Keratinocyte (primary cell): Measurements from ENCODE around the gene RGS21. TPM values are rescaled to one million over a fixed set of nuclear protein-coding genes. Genes with fewer than 3 reads are reported as not detected.

Experiments used
- DNase-seq: peaks from one replicate; pipeline ENCODE4 v3.0.0-alpha.2; 2011; ENCODE audit warnings: low read depth, missing footprints, low spot score
- FAIRE-seq: peaks from 2 replicates; lab custom pipeline; 2011; peaks lifted over from hg19 to GRCh38; lab: Jason Lieb, UNC
- H2AFZ ChIP-seq: 2 replicates; pipeline ENCODE4 v1.6.0; 2012; ENCODE audit warnings: low read length, control low read depth, inconsistent platforms; ENCODE audit not compliant: control insufficient read depth
- H3K27ac ChIP-seq: 2 replicates; pipeline ENCODE4 v1.5.1; 2011; ENCODE audit warnings: low read length; ENCODE audit not compliant: control insufficient read depth, insufficient read depth
- H3K27me3 ChIP-seq: 3 replicates; pipeline ENCODE4 v1.6.0; 2011; ENCODE audit warnings: low read length; ENCODE audit not compliant: control insufficient read depth, insufficient read depth; ENCODE audit errors: extremely low read depth
- H3K36me3 ChIP-seq, 2 experiments: 2 replicates in 1 of 2; 3 replicates in 1 of 2; pipeline ENCODE4 v1.5.1; 2011; ENCODE audit warnings: low read length in 2 of 2, mild to moderate bottlenecking in 1 of 2; ENCODE audit not compliant: control insufficient read depth in 2 of 2, insufficient read depth in 2 of 2; ENCODE audit errors: extremely low read depth in 1 of 2
- H3K4me1 ChIP-seq: 3 replicates; pipeline ENCODE4 v1.5.1; 2011; ENCODE audit warnings: low read length; ENCODE audit not compliant: control insufficient read depth, insufficient read depth; ENCODE audit errors: extremely low read depth
- H3K4me2 ChIP-seq: 3 replicates; pipeline ENCODE4 v1.6.0; 2011; ENCODE audit warnings: low read depth, low read length; ENCODE audit not compliant: control insufficient read depth, insufficient read depth; ENCODE audit errors: extremely low read depth
- H3K4me3 ChIP-seq, 3 experiments: fragments of 200-600 bp in 1 of 3; sonication (generic) in 1 of 3; 2 replicates in 2 of 3; 3 replicates in 1 of 3; pipeline ENCODE4 v1.5.1; 2011 to 2016; ENCODE audit warnings: low read length in 3 of 3, mild to moderate bottlenecking in 3 of 3, control low read depth in 2 of 3, inconsistent platforms in 1 of 3, low read depth in 1 of 3, mixed read lengths in 1 of 3, mixed run types in 1 of 3, moderate library complexity in 1 of 3; ENCODE audit not compliant: control insufficient read depth in 2 of 3, insufficient read depth in 2 of 3; ENCODE audit errors: extremely low read depth in 1 of 3
- H3K79me2 ChIP-seq: 2 replicates; pipeline ENCODE4 v1.6.0; 2012; ENCODE audit warnings: low read length; ENCODE audit not compliant: control insufficient read depth, insufficient read depth
- H3K9ac ChIP-seq: 3 replicates; pipeline ENCODE4 v1.6.0; 2011; ENCODE audit warnings: low read length; ENCODE audit not compliant: control insufficient read depth, insufficient read depth; ENCODE audit errors: extremely low read depth
- H3K9me1 ChIP-seq: 3 replicates; pipeline ENCODE4 v1.6.0; 2011; ENCODE audit warnings: low read length; ENCODE audit not compliant: control insufficient read depth, insufficient read depth; ENCODE audit errors: extremely low read depth
- H3K9me3 ChIP-seq: 2 replicates; pipeline ENCODE4 v1.5.1; 2012; ENCODE audit warnings: low read depth, low read length; ENCODE audit not compliant: control insufficient read depth
- H4K20me1 ChIP-seq: 3 replicates; pipeline ENCODE4 v1.6.0; 2011; ENCODE audit warnings: low read length; ENCODE audit not compliant: control insufficient read depth, insufficient read depth; ENCODE audit errors: extremely low read depth
- CTCF ChIP-seq, 3 experiments: IDR thresholded peaks in 1 of 3; conservative IDR thresholded peaks in 1 of 3; optimal IDR thresholded peaks in 1 of 3; 2 replicates in 2 of 3; 3 replicates in 1 of 3; pipeline versions ENCODE3 to v1.5.1; 2011; ENCODE audit warnings: low read length in 3 of 3, mild to moderate bottlenecking in 3 of 3, moderate library complexity in 2 of 3, control low read depth in 1 of 3, inconsistent platforms in 1 of 3; ENCODE audit not compliant: insufficient read depth in 2 of 3; ENCODE audit errors: extremely low read depth in 1 of 3
- EZH2 ChIP-seq: IDR thresholded peaks from one replicate; pipeline ENCODE4 v1.6.1; 2012; ENCODE audit warnings: inconsistent platforms, mild to moderate bottlenecking, low read length, moderate library complexity
- dilution Hi-C: fragments of 300-500 bp; cut with MboI; formaldehyde crosslinking; loops from one replicate; pipeline ENCODE4 v1.7.0; 2020; ENCODE audit warnings: low sequenced_read_pairs; ENCODE audit not compliant: extremely low pct_ligation_motif_present
- polyA plus RNA-seq, 5 experiments: library from polyadenylated mRNA; depleted of rRNA in 3 of 5; stranded (reverse) in 3 of 5; stranded (forward) in 1 of 5; unstranded in 1 of 5; fragments of >200 nt; gene quantifications; 1 replicate in 1 of 5; 2 replicates in 3 of 5; 3 replicates in 1 of 5; pipeline versions ENCODE4 v1.2.1 to v1.2.3, GENCODE V29; 2011 to 2012; ENCODE audit warnings: missing spikeins in 2 of 5, low read depth in 1 of 5, low replicate concordance in 1 of 5

RGS21 gene
- polyA plus RNA-seq, 1 donor (not counting 4 experiments of a cell fraction or from before 2014, with no cell fraction given), result not detected

GRCh38 chr1:192270398-192270797 lies 46.4 kb upstream of the RGS21 start:
- FAIRE-seq, result no peak

DNA sequence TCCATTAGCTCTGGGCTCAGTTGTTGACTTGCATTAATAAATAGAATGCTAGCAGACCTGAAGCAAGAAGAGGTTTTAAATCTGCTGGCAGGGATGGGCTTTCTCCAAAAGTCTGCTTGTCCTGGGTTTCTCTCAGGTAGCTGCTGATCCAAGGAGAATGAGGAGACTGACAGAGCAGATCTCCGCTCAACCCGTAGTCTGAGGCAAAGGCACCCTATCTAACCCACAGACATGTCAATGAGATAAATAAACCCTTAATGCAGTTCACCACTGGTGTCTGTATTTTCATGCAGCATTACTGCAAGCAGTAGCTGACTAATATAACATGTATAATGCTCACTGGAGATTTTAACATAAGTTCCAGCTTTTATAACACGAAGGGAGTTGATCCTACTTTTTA lies 44.1 kb upstream of the RGS21 start:
- H3K9ac ChIP-seq, result no peak overlapping the region
- no peak overlapping the region for H3K4me3 ChIP-seq
- TF ChIP-seq EZH2 (no peak), CTCF (optimal IDR thresholded peaks at IDR 0.05 in 1 of 3, IDR thresholded peaks at IDR 0.05 in 1 of 3, conservative IDR thresholded peaks at IDR 0.05 in 1 of 3; ENCODE audit: extremely low read depth in 1 of 3, insufficient read depth in 2 of 3, low read length in 3 of 3) (no peak)
- H3K36me3 ChIP-seq, result no peaks in the 10 kb centered on the region
- dilution Hi-C loops, result no loop called here
- no peak overlapping the region for H2AFZ ChIP-seq
- H3K27me3 ChIP-seq, result no peaks in the 10 kb centered on the region
- H3K9me1 ChIP-seq, result no peaks in the 10 kb centered on the region
- no peak overlapping the region for H3K4me2 ChIP-seq
- H4K20me1 ChIP-seq, result no peaks in the 10 kb centered on the region
- H3K4me1 ChIP-seq, result no peaks in the 10 kb centered on the region
- H3K27ac ChIP-seq, result no peak overlapping the region
- H3K9me3 ChIP-seq, result no peaks in the 10 kb centered on the region
- H3K79me2 ChIP-seq, result no peaks in the 10 kb centered on the region
- FAIRE-seq (no peak), DNase-seq (no peak)

More at GRCh38 chr1:192270398-192270797, 46.4 kb upstream of the RGS21 start:
- Histone ChIP-seq H3K4me2 (no peak overlapping the region), H3K4me3 (no peak overlapping the region), H3K27ac (no peak overlapping the region), H4K20me1 (no peaks in the 10 kb centered on the region), H3K9ac (no peak overlapping the region), H2AFZ (no peak overlapping the region), H3K79me2 (no peaks in the 10 kb centered on the region), H3K9me3 (no peaks in the 10 kb centered on the region), H3K4me1 (no peaks in the 10 kb centered on the region), H3K9me1 (no peaks in the 10 kb centered on the region), H3K36me3 (no peaks in the 10 kb centered on the region), H3K27me3 (no peaks in the 10 kb centered on the region)
- dilution Hi-C loops, result no loop called here
- no peak for DNase-seq
- TF ChIP-seq CTCF (optimal IDR thresholded peaks at IDR 0.05 in 1 of 3, IDR thresholded peaks at IDR 0.05 in 1 of 3, conservative IDR thresholded peaks at IDR 0.05 in 1 of 3; ENCODE audit: extremely low read depth in 1 of 3, insufficient read depth in 2 of 3, low read length in 3 of 3) (no peak), EZH2 (no peak)
